SK-N-SH (cell line): ENCODE data around the gene CCDC102B. TPM values are rescaled to one million over a fixed set of nuclear protein-coding genes. Genes with fewer than 3 reads are reported as not detected.
"Not testable (repeated sequence)": the region's sequence is repeated elsewhere in the genome, so short reads cannot be mapped to it uniquely, and the experiment has no call there.

Experiments
- CTCF ChIA-PET: fragments of 300-600, 350-600 bp; formaldehyde crosslinking; extraction: SDS; loops from one replicate; lab custom pipeline; 2021; lab: Yijun Ruan, JAX
- POLR2A ChIA-PET: fragments of 350-600 bp; sonication (Branson Sonifier 250); formaldehyde crosslinking; extraction: SDS; loops from one replicate; lab custom pipeline; 2020; ENCODE audit warnings: antibody characterized with exemption, inconsistent platforms; lab: Yijun Ruan, JAX
- DNase-seq: peaks from one replicate; pipeline ENCODE4 v3.0.0; 2012
- H2AFZ ChIP-seq: fragments of 200-600 bp; sonication (generic); 2 replicates; pipeline ENCODE4 v1.8.1; 2016; ENCODE audit warnings: antibody characterized with exemption, mild to moderate bottlenecking, low read depth
- H3F3A ChIP-seq: fragments of 200-600 bp; sonication (generic); replicated peaks from 2 replicates; pipeline ENCODE3; 2016; ENCODE audit warnings: antibody characterized with exemption, mild to moderate bottlenecking; ENCODE audit not compliant: insufficient read depth
- H3K27ac ChIP-seq, 2 experiments: fragments of 200-500 bp in 1 of 2; fragments of 200-600 bp in 1 of 2; sonication (Bioruptor generic) in 1 of 2; sonication (generic), shearing (Covaris generic) in 1 of 2; 2 replicates each; pipeline versions ENCODE4 v1.5.1 to v1.6.1; 2014 to 2016; ENCODE audit warnings: low read depth in 2 of 2, inconsistent platforms in 1 of 2, low read length in 1 of 2, mild to moderate bottlenecking in 1 of 2, mixed read lengths in 1 of 2
- H3K27me3 ChIP-seq: fragments of 200-600 bp; sonication (generic), shearing (Covaris generic); 2 replicates; pipeline ENCODE4 v1.6.1; 2016; ENCODE audit warnings: mixed run types; ENCODE audit not compliant: insufficient read depth
- H3K36me3 ChIP-seq, 2 experiments: fragments of 200-500 bp in 1 of 2; fragments of 200-600 bp in 1 of 2; sonication (Bioruptor generic) in 1 of 2; sonication (generic) in 1 of 2; replicated peaks in 1 of 2; 2 replicates each; pipeline versions ENCODE3 to v1.5.1; 2014 to 2016; ENCODE audit warnings: low read length in 1 of 2, mild to moderate bottlenecking in 1 of 2; ENCODE audit not compliant: insufficient read depth in 2 of 2, control insufficient read depth in 1 of 2
- H3K4me1 ChIP-seq, 2 experiments: fragments of 200-500 bp in 1 of 2; fragments of 200-600 bp in 1 of 2; sonication (Bioruptor generic) in 1 of 2; sonication (generic), shearing (Covaris generic) in 1 of 2; 2 replicates each; pipeline versions ENCODE4 v1.5.1 to v1.6.1; 2014 to 2016; ENCODE audit warnings: low read depth in 1 of 2, low read length in 1 of 2, mixed run types in 1 of 2; ENCODE audit not compliant: insufficient read depth in 2 of 2, control insufficient read depth in 1 of 2
- H3K4me2 ChIP-seq: fragments of 200-600 bp; sonication (generic), shearing (Covaris generic); 2 replicates; pipeline ENCODE4 v1.6.1; 2017; ENCODE audit warnings: mixed run types
- H3K4me3 ChIP-seq, 2 experiments: fragments of 200-500 bp in 1 of 2; fragments of 200-600 bp in 1 of 2; sonication (Bioruptor generic) in 1 of 2; sonication (generic), shearing (Covaris generic) in 1 of 2; 2 replicates each; pipeline versions ENCODE4 v1.5.1 to v1.8.1; 2014 to 2016; ENCODE audit warnings: low read depth in 2 of 2, inconsistent platforms in 1 of 2, low read length in 1 of 2, mild to moderate bottlenecking in 1 of 2, mixed read lengths in 1 of 2, moderate library complexity in 1 of 2
- H3K79me2 ChIP-seq: fragments of 200-600 bp; sonication (generic); 2 replicates; pipeline ENCODE4 v1.8.1; 2017; ENCODE audit warnings: mild to moderate bottlenecking; ENCODE audit not compliant: insufficient read depth
- H3K9ac ChIP-seq: fragments of 200-600 bp; sonication (generic); 2 replicates; pipeline ENCODE4 v1.6.1; 2017; ENCODE audit warnings: mixed run types
- H3K9me2 ChIP-seq: fragments of 200-600 bp; sonication (generic); 2 replicates; pipeline ENCODE4 v1.6.1; 2017; ENCODE audit warnings: mixed run types
- H3K9me3 ChIP-seq: fragments of 200-600 bp; sonication (generic); 2 replicates; pipeline ENCODE4 v1.6.1; 2017; ENCODE audit warnings: mixed run types, mild to moderate bottlenecking, moderate library complexity
- H4K20me1 ChIP-seq: fragments of 200-600 bp; sonication (generic); 2 replicates; pipeline ENCODE4 v1.6.1; 2017; ENCODE audit warnings: mild to moderate bottlenecking, mixed run types; ENCODE audit not compliant: insufficient read depth
- CHD2 ChIP-seq: fragments of 150-350 bp; IDR thresholded peaks from 2 replicates; pipeline ENCODE4 v1.6.1; 2018; ENCODE audit warnings: low read length; ENCODE audit not compliant: partially characterized antibody
- FOSL2 ChIP-seq: IDR thresholded peaks from 2 replicates; pipeline ENCODE4 v1.4.0; 2012; ENCODE audit warnings: low read depth, mild to moderate bottlenecking, moderate library complexity, borderline replicate concordance
- FOXJ3 ChIP-seq: sonication (generic); formaldehyde crosslinking; IDR thresholded peaks from 2 replicates; pipeline ENCODE4 v1.5.1; 2020; ENCODE audit warnings: mild to moderate bottlenecking, missing genetic modification reagents
- FOXM1 ChIP-seq: IDR thresholded peaks from 2 replicates; pipeline ENCODE4 v1.4.0; 2012; ENCODE audit warnings: low read depth, mild to moderate bottlenecking
- GATA2 ChIP-seq: sonication (generic); formaldehyde crosslinking; IDR thresholded peaks from 2 replicates; pipeline ENCODE4 v1.5.0; 2020; ENCODE audit warnings: mild to moderate bottlenecking, missing genetic modification reagents
- JUND ChIP-seq: IDR thresholded peaks from 2 replicates; pipeline ENCODE4 v1.4.0; 2012
- MEF2A ChIP-seq: IDR thresholded peaks from 2 replicates; pipeline ENCODE4 v1.4.0; 2012; ENCODE audit warnings: low read depth, borderline replicate concordance
- MXI1 ChIP-seq: IDR thresholded peaks from 2 replicates; pipeline ENCODE4 v1.6.1; 2012; ENCODE audit warnings: mild to moderate bottlenecking, low read depth, low read length, improper control_type of control experiment
- NFIC ChIP-seq: IDR thresholded peaks from 2 replicates; pipeline ENCODE4 v1.4.0; 2012; ENCODE audit warnings: borderline replicate concordance
- NRF1 ChIP-seq: IDR thresholded peaks from 2 replicates; pipeline ENCODE4 v1.6.1; 2012; ENCODE audit warnings: low read depth, mild to moderate bottlenecking, low read length
- POLR2AphosphoS5 ChIP-seq: IDR thresholded peaks from 2 replicates; pipeline ENCODE4 v1.6.1; 2012; ENCODE audit warnings: low read depth, low read length
- RAD21 ChIP-seq: IDR thresholded peaks from 2 replicates; pipeline ENCODE4 v1.6.1; 2012; ENCODE audit warnings: mild to moderate bottlenecking, low read length
- SIN3A ChIP-seq: IDR thresholded peaks from 2 replicates; pipeline ENCODE4 v1.6.1; 2012; ENCODE audit warnings: low read depth, mild to moderate bottlenecking, low read length, moderate library complexity, borderline replicate concordance
- TAF1 ChIP-seq: IDR thresholded peaks from 2 replicates; pipeline ENCODE4 v1.6.1; 2012; ENCODE audit warnings: low read depth, mild to moderate bottlenecking, low read length, moderate library complexity, borderline replicate concordance
- WGBS: methylation state at CpG from one replicate; pipeline ENCODE4 v1.1.6; 2017; ENCODE audit warnings: low lambda C conversion rate; 5-methylcytosine and 5-hydroxymethylcytosine counted together
- polyA plus RNA-seq, 3 experiments: library from polyadenylated mRNA; depleted of rRNA; stranded (reverse); fragments of >200 nt; gene quantifications; 2 replicates each; pipeline ENCODE4 v1.2.3, GENCODE V29; 2012
- TF ChIP-seq, protein P1 (sequence below): fragments of 150-350 bp; IDR thresholded peaks from 2 replicates; pipeline ENCODE4 v1.6.1; 2017; ENCODE audit warnings: antibody characterized with exemption, low read length, low read depth, borderline replicate concordance
- TF ChIP-seq, protein P2 (sequence below): IDR thresholded peaks from 2 replicates; pipeline ENCODE4 v1.4.0; 2012; ENCODE audit warnings: low read depth, borderline replicate concordance
- TF ChIP-seq, protein P3 (sequence below): IDR thresholded peaks from 2 replicates; pipeline ENCODE4 v1.4.0; 2012; ENCODE audit warnings: low read depth, borderline replicate concordance
- TF ChIP-seq, protein P4 (sequence below): fragments of 150-350 bp; IDR thresholded peaks from 2 replicates; pipeline ENCODE4 v1.6.1; 2016; ENCODE audit warnings: mild to moderate bottlenecking, low read depth, low read length
- TF ChIP-seq, protein P5 (sequence below): IDR thresholded peaks from 2 replicates; pipeline ENCODE4 v1.6.1; 2012; ENCODE audit warnings: mild to moderate bottlenecking, low read depth, low read length, moderate library complexity

The CCDC102B gene
- polyA plus RNA-seq, 1 of the 3 experiments (the other 2 are of a cell fraction): 2.0 TPM

DNA sequence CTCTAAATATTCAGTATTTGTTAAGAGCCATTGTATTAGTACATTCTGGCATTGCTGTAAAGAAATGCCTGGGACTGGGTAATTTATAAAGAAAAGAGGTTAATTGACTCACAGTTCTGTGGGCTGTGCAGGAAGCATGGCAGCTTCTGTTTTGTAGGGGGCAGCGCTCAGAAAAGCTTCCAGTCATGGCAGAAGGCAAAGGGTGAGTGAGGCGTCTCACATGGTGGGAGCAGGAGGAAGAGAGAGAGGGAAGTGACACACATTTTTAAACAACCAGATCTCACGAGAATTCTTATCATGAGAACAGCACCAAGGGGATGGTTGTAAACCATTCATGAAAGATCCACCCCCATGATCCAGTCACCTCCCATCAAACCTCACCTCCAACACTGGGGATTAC, 13.8 kb upstream of the CCDC102B start:
- H3F3A ChIP-seq: no peaks in the 10 kb centered on the region
- H3K27me3 ChIP-seq: no peaks in the 10 kb centered on the region
- H3K9me2 ChIP-seq: no peaks in the 10 kb centered on the region
- H2AFZ ChIP-seq: no peak overlapping the region
- no peaks in the 10 kb centered on the region for H4K20me1 ChIP-seq
- H3K4me1 ChIP-seq: no peaks in the 10 kb centered on the region
- H3K9me3 ChIP-seq: no peaks in the 10 kb centered on the region
- TF ChIP-seq, protein P1, sequence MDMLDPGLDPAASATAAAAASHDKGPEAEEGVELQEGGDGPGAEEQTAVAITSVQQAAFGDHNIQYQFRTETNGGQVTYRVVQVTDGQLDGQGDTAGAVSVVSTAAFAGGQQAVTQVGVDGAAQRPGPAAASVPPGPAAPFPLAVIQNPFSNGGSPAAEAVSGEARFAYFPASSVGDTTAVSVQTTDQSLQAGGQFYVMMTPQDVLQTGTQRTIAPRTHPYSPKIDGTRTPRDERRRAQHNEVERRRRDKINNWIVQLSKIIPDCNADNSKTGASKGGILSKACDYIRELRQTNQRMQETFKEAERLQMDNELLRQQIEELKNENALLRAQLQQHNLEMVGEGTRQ: no peak
- TF ChIP-seq, protein P2, sequence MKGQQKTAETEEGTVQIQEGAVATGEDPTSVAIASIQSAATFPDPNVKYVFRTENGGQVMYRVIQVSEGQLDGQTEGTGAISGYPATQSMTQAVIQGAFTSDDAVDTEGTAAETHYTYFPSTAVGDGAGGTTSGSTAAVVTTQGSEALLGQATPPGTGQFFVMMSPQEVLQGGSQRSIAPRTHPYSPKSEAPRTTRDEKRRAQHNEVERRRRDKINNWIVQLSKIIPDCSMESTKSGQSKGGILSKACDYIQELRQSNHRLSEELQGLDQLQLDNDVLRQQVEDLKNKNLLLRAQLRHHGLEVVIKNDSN: no peak
- TF ChIP-seq RAD21 (no peak), NFIC (no peak), MXI1 (no peak), JUND (no peak), FOXJ3 (CRISPR knock-in tag) (no peak), TAF1 (no peak), MEF2A (no peak), CHD2 (no peak), FOXM1 (no peak), GATA2 (CRISPR knock-in tag) (no peak), NRF1 (no peak), SIN3A (no peak), FOSL2 (no peak), POLR2AphosphoS5 (no peak)
- TF ChIP-seq, protein P3, sequence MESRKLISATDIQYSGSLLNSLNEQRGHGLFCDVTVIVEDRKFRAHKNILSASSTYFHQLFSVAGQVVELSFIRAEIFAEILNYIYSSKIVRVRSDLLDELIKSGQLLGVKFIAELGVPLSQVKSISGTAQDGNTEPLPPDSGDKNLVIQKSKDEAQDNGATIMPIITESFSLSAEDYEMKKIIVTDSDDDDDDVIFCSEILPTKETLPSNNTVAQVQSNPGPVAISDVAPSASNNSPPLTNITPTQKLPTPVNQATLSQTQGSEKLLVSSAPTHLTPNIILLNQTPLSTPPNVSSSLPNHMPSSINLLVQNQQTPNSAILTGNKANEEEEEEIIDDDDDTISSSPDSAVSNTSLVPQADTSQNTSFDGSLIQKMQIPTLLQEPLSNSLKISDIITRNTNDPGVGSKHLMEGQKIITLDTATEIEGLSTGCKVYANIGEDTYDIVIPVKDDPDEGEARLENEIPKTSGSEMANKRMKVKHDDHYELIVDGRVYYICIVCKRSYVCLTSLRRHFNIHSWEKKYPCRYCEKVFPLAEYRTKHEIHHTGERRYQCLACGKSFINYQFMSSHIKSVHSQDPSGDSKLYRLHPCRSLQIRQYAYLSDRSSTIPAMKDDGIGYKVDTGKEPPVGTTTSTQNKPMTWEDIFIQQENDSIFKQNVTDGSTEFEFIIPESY: no peak
- TF ChIP-seq, protein P4, sequence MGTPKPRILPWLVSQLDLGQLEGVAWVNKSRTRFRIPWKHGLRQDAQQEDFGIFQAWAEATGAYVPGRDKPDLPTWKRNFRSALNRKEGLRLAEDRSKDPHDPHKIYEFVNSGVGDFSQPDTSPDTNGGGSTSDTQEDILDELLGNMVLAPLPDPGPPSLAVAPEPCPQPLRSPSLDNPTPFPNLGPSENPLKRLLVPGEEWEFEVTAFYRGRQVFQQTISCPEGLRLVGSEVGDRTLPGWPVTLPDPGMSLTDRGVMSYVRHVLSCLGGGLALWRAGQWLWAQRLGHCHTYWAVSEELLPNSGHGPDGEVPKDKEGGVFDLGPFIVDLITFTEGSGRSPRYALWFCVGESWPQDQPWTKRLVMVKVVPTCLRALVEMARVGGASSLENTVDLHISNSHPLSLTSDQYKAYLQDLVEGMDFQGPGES: no peak
- TF ChIP-seq, protein P5, sequence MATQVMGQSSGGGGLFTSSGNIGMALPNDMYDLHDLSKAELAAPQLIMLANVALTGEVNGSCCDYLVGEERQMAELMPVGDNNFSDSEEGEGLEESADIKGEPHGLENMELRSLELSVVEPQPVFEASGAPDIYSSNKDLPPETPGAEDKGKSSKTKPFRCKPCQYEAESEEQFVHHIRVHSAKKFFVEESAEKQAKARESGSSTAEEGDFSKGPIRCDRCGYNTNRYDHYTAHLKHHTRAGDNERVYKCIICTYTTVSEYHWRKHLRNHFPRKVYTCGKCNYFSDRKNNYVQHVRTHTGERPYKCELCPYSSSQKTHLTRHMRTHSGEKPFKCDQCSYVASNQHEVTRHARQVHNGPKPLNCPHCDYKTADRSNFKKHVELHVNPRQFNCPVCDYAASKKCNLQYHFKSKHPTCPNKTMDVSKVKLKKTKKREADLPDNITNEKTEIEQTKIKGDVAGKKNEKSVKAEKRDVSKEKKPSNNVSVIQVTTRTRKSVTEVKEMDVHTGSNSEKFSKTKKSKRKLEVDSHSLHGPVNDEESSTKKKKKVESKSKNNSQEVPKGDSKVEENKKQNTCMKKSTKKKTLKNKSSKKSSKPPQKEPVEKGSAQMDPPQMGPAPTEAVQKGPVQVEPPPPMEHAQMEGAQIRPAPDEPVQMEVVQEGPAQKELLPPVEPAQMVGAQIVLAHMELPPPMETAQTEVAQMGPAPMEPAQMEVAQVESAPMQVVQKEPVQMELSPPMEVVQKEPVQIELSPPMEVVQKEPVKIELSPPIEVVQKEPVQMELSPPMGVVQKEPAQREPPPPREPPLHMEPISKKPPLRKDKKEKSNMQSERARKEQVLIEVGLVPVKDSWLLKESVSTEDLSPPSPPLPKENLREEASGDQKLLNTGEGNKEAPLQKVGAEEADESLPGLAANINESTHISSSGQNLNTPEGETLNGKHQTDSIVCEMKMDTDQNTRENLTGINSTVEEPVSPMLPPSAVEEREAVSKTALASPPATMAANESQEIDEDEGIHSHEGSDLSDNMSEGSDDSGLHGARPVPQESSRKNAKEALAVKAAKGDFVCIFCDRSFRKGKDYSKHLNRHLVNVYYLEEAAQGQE: no peak
- H3K4me3 ChIP-seq: no peak overlapping the region
- H3K36me3 ChIP-seq: no peaks in the 10 kb centered on the region
- WGBS: 80% methylated on average over 3 of the region's 3 CpGs
- CTCF ChIA-PET: no interaction called here
- no peaks in the 10 kb centered on the region for H3K79me2 ChIP-seq
- POLR2A ChIA-PET: no interaction called here
- H3K9ac ChIP-seq: no peak overlapping the region
- no peak overlapping the region for H3K27ac ChIP-seq
- no peak for DNase-seq
- no peak overlapping the region for H3K4me2 ChIP-seq

DNA sequence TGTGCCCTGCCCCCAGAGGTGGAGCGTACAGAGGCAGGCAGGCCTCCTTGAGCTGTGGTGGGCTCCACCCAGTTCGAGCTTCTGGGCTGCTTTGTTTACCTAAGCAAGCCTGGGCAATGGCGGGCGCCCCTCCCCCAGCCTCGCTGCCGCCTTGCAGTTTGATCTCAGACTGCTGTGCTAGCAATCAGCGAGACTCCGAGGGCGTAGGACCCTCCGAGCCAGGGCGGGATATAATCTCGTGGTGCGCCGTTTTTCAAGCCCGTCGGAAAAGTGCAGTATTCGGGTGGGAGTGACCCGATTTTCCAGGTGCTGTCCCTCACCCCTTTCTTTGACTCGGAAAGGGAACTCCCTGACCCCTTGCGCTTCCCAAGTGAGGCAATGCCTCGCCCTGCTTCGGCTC, 7.6 kb upstream of the CCDC102B start:
- H3K27ac ChIP-seq, H2AFZ ChIP-seq, H3K9me2 ChIP-seq, H3K9ac ChIP-seq, H3K79me2 ChIP-seq, H3K27me3 ChIP-seq, POLR2A ChIA-PET, H4K20me1 ChIP-seq, H3F3A ChIP-seq, H3K4me3 ChIP-seq, H3K36me3 ChIP-seq, H3K4me1 ChIP-seq, H3K4me2 ChIP-seq, DNase-seq, H3K9me3 ChIP-seq: not testable (repeated sequence)
- 88% methylated on average over 20 of the region's 22 CpGs for WGBS
- CTCF ChIA-PET: interaction anchor here (0.6 kb wide), 1 partner anchor 1294 kb away, joined by 3 read pairs; no protein-coding TSS in a partner anchor
